ENCODE results near the gene ATP1A3.

DNA sequence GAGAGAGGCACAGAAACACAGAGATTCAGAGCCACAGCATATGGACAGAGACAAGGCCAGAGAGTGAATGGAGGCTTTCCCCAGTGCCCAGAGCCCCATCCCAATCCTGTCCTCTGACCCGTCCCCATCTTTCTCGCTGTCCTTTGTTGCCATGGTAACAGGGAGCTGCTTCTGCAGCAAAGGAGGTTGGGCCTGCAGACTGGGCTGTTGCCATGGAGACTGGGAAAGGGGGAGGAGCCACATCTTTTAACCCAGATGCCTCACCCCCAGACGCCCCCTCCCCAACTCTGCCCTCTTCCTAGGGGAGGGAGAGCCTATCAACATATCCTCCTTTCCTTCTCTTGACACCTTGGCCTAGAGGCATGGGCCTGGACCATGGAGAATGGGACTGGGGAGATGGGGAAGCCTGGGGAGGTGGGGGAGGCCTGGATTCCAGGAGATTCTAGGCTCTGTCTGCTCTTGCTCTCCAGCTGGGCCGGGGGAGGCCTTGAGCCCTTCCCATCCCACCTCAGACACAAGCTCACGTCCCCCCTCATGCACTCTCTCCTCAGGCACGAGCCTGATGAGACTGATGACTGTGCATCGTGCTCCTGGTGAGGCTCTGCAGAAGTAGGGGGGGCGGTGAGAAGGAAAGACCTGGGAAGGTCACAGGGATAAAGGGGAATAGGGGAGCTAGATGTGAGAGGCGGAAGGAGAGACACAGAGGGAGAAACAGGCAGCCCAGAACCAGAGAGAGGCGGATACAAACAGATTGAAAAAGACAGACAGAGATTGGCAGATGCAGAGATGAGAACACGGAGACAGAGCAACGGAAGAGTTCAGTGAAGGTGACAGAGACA is 2.1 kb upstream of the ATP1A3 start:
- TF ChIP-seq, protein P1, sequence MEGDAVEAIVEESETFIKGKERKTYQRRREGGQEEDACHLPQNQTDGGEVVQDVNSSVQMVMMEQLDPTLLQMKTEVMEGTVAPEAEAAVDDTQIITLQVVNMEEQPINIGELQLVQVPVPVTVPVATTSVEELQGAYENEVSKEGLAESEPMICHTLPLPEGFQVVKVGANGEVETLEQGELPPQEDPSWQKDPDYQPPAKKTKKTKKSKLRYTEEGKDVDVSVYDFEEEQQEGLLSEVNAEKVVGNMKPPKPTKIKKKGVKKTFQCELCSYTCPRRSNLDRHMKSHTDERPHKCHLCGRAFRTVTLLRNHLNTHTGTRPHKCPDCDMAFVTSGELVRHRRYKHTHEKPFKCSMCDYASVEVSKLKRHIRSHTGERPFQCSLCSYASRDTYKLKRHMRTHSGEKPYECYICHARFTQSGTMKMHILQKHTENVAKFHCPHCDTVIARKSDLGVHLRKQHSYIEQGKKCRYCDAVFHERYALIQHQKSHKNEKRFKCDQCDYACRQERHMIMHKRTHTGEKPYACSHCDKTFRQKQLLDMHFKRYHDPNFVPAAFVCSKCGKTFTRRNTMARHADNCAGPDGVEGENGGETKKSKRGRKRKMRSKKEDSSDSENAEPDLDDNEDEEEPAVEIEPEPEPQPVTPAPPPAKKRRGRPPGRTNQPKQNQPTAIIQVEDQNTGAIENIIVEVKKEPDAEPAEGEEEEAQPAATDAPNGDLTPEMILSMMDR (IDR thresholded peaks at IDR 0.05) = no peak
- TF ChIP-seq POLR2A (IDR thresholded peaks at IDR 0.05) (no peak), POLR2AphosphoS5 (IDR thresholded peaks at IDR 0.05) (no peak)
